Activated CD8-positive, alpha-beta memory T cell treated with anti-CD3 and anti-CD28 coated beads for 48 hours (primary cell): ENCODE data around the gene PRR20G.

Experiments used
- DNase-seq, 3 experiments: peaks; one replicate each; pipeline ENCODE4 v3.0.0-alpha.2; 2020; ENCODE audit warnings: low read depth in 2 of 3, low spot score in 2 of 3

The PRR20G gene

GRCh38 chr3:127235706-127236105 is 52.1 kb downstream of the PRR20G start:
- no peak for DNase-seq

- DNase-seq: no peak
Measured at GRCh38 chr3:127234778-127235177, 53.1 kb downstream of the PRR20G start.
